Anterior cingulate cortex (tissue), 58 donors: Measurements from ENCODE around the gene PDGFD.

Experiments
- DNase-seq, 58 donors: peaks; one replicate each; lab custom pipeline; 2025; lab: John Stamatoyannopoulos, UW

Gene PDGFD

DNA sequence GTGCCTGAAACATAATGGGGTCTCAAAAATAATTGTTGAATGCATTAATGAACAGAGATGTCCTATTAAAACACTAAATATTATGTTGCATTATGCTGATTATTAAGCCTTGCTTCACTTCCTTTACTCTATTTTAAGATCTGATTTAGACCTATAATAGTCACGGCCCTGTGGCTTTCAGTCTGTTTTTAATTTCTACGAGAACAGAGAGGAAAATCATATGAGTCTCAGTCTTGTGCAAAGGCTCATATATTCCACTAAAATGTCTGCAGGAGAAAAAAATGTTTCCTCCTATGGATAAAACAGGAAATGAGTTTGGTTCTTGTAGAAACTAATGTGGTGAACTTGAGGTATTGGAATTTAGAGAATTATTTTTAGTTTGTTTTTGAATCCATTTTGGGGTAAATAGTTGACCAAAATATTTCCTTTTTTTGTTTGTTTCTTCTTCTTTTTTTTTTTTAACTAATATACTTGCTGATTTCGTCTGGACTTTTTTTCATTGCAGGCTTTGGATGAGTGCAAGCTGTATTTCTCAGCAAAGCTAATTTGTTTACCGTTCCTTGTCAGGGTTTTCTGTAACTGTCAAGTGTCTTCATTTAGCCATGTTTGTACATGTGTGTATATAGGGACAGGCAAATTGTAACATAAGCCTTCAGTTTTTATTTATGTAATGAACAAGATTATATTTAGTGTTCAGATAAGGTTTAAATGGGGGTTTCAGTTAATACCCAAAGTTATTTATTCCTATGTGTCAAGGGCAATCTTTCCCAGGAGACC is 266.6 kb downstream of the PDGFD start:
- no peak for DNase-seq

DNA sequence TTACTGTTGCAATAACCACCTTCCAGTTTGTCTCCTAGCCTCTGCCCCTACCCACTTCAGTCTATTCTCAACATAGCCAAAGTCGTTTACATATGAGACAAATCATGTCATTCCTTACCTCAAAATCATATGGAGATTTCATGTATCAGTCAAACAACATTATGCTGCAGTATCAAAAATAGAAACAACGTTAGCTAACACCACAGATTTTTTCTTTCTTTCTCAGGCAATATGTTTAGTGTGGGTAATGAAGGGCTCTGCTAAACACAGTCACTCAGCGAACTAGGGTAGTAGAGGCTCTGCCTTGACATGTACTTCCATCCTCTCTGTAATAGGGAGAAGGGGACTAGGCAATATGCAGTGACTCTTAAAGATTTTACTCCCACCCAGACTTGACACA is 268.8 kb downstream of the PDGFD start:
- no peak for DNase-seq

DNA sequence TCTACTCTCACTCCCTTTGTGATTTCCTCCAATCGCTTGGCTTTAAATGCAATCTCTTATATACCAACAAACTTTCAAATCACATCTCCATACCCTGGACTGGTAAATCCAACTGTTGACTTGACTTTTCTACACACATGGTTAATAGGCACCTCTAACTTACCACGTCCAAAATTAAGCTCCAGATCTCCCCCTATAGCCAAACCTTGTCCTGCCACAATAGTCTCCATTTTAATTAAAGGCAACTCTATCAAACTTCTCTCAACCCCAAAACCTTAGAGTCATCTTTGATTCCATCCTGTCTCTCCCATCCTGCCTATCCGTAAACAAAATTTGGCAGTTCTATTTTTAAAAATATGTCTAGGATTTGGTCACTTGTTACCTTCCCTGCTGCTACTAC is 269.3 kb downstream of the PDGFD start:
- DNase-seq = no peak

DNA sequence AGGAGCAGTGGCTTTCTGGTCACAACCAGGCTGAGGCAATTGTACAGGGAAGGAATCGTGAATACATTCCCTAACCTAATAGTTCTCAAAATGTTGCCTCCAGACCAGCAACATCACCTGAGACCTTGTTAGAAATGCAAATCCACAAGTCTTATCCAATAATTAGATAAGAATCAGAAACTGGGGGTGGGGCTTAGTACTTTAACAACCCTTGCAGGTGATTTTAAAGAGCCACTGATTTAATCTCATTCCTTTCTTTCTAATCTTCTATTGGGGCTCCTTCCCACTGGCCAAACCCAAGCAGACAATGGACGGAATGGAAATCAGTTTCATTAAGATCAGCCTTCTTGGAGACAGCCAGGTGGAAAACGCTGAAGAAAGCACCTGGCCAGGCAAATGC is 269.9 kb downstream of the PDGFD start:
- no peak for DNase-seq

DNA sequence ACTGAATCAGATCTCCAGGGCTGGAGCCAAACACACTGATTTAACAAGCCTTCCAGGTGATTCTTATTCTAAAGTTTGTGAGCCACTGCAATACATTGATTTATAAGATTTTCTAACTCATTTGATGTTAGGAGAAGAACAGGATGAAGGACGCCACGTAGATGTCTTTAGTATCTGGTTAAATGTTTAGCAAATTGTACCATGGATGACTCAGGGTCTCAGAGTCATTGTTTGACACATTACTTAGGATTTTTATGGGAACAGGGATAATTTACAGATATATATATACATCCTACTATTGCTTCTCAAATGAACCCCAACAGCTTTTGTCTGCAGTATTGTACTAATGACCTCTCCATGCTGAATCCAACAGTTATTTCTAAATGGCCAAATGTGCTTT is 270.6 kb downstream of the PDGFD start:
- DNase-seq = no peak

DNA sequence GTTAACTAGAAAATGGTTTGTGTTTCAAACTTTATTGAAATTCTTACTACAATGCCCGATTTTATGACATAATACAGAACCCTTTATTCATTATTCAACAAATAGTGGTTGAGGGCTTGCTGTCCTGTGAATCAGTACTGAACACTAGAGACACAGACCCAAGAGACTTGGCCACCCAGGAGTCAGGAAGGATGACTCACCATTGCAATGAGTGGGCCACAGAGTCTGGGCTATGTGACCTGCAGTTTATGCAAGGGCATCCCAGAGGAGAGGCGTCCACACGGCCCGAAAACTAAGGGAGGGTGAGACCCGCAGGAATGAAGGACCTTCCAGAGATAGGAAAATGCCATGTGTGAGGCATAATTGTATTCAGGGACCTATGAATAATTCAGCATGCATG is 271.3 kb downstream of the PDGFD start:
- peak in 3 of 58 donors; percentile 13 to 47 (median 25) for DNase-seq

DNA sequence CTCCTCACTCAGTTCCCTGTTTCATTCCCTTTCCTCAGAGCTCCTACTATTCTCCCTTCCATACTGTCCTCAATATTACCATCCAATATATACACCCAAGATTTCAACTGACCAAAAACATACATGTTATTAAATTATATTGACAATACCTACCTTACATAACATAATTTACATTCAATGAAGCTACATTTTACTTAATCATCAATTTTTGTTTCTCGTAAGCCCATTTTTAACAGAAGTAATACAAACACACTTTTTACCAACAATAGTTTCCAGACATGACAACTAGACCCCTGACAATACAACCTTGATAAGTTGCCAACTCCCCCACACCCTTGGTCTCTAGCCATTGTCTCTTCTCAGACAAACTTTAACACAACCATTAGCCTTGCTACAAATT is 273.3 kb downstream of the PDGFD start:
- no peak for DNase-seq

DNA sequence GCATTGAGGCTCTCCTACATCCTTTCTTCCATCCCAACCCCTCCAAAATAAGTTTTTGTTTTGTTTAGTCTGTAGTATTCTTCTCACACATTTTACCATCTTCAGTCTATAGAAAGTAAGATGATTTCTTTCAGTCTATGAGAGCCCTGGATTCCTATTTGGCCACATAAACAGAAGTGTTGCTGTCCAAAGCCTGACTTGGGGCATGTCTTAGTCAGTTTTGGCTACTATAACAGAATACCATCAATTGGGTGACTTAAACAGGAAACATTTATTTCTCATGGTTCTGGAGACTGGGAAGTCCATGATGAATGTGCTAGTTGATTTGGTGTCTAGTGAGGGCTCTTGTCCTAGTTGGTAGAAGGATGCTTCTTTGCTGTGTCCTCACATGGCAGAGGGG is 274.3 kb downstream of the PDGFD start:
- DNase-seq = no peak

DNA sequence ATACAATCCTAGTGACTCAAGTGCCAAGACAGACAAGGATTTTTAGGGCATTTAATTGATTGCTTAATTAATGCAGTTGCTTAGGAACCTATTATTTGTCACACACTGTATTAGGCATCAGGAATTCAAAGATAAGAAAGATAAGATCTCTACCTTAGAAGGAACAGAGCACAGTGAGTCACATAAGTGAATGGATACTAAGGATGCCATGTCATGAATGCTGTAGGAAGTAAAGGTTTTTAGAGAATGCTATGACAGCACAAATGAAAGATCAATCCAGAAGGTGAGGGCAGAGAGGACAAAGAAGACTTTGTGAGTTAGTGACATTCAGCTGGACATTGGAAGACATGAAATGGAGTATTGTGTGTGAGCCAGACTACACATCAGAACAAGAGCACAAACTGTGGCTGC is 275.4 kb downstream of the PDGFD start:
- DNase-seq = peak in 10 of 58 donors; percentile 0 to 72 (median 12)

DNA sequence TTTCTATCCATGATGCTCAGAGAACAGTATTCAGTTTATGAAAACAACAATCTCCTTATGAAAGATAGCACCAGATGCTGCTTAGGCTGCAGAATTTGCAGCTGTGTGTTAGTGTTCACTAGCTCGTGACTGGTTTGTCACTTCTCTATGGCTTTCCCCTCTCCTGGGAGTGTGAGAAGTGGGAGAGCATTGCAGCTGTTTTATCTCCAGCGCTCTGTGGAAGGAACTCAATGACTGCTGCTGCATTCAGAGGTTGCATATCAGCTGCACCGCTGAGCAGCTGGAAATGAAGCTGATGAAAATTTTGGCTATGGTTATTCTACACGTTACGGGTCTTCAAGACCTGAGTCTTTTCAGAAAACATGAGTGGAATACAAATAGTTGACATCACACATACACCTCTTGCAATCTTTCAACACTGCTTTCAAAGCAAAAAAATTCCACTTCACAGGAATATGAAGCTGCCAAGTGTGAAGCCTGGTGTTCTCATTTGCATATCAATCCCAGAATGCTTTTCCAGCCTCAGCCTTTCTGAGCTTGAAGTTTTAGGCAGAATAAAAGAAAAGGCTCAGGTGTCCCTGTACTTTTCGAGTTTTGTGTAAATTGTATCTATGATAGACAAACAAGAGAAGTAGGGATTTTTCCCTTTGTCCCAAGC is 276.8 kb downstream of the PDGFD start:
- DNase-seq = peak in 36 of 58 donors; percentile 2 to 75 (median 18)

DNA sequence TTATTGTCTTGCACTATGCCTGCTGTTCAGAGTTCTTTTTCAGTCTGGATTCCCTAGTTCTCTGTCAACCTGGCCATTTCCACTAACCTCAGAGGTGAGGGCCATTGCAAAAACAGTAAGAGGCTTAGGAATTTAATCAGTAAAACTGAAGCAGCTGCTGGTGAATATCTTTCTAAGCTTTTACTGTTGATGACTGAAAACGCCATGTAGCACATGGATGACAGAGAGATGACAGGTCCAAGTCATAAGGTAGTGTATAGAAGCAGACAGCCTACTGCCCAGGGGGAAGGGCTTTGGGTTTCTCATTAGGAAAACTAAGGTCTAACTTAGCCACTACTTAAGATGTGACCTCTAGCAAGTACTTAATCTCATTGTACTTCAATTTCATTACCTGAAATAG is 280.1 kb downstream of the PDGFD start:
- no peak for DNase-seq

DNA sequence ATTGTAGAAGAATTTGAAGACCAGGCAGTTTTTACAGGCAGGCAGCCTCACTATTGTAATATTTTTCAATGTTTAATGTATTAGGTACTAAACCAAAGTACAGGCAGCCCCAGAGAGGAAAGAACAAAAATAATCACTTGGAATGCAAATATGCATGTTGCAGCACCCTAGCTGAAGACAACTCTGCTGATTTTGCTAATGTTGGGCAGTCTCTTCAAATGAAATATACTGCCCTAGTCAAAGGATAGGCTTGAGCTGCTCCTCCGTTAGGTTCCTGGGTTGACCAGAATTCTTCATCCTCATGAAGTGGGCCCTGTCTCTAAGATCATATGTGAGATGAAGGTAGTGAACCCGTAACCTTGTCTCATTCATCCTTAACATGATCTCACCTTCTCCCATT is 280.7 kb downstream of the PDGFD start:
- DNase-seq = no peak

DNA sequence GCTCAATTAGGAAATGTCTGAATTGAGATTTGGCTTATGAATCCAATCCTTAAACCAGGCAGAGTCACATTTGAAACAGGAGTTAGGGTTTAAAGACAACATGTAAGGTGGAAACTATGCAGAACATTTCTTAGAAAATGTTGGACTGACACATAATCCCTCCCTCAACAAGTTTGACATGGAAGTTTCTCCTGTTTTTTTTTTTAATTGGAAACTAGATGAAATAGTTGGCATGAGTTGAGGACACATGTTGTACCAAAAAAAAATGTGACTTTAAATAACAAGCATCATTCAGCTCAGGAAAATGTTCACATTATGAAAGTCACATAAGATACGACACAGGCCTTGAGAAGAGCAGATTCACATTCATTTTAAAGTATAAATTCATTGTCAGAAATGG is 282.4 kb downstream of the PDGFD start:
- no peak for DNase-seq

DNA sequence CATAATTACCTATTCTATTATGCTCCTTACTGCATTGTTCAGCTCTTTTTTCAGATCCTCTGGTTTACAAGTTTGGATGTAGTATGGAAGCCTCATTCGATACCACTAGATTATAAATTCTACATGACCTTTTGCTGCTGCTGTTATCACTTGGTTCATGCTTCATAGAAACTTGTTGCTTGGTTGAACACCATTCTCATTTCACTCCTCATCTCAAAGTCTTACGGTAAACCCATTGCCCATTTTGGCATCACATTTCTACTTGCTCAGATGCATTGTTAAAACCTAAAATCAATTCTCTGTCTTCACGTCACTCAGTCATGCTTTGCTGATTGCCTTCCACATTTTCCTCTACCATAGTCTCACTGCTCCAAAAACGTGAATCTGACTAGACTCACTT is 283.0 kb downstream of the PDGFD start:
- DNase-seq = no peak

DNA sequence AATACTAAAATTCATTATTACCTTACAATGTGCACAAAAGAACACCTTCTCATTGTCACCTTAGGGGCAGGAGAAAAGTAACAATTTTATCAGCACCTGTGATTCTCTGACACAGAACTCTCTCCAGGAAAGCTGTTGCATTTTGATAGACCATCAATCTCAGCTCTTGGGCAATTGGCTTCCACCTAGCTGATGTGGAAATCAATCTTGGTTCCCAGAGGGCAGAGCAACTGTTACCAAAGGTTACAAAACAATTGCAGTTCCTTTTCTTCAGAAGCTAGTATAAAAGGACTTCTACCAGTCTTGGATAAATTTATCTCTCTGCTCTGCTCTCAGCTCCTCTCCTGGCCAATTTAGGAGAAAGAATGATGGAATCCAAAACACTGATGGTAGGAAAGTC is 285.3 kb downstream of the PDGFD start:
- DNase-seq = no peak

DNA sequence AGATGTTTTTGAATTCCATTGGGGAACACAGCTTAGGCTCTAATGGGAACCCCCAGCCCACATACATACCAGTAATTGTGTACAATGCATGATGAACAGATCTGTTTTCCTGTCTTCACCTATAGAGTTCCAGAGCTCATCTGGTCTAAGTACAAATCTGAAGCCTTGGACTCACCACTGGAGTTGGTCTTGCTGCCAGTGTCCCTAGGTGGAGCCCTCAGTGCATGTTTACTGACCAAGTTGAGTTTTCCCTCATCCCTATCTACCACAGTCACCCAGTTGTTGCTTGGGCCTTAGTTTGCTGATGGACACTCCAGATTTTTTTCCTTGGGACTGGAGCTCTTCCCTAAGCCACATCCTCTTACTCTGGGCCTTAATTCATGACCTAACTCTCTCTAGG is 286.7 kb downstream of the PDGFD start:
- peak in 5 of 58 donors; percentile 1 to 8 (median 2) for DNase-seq

DNA sequence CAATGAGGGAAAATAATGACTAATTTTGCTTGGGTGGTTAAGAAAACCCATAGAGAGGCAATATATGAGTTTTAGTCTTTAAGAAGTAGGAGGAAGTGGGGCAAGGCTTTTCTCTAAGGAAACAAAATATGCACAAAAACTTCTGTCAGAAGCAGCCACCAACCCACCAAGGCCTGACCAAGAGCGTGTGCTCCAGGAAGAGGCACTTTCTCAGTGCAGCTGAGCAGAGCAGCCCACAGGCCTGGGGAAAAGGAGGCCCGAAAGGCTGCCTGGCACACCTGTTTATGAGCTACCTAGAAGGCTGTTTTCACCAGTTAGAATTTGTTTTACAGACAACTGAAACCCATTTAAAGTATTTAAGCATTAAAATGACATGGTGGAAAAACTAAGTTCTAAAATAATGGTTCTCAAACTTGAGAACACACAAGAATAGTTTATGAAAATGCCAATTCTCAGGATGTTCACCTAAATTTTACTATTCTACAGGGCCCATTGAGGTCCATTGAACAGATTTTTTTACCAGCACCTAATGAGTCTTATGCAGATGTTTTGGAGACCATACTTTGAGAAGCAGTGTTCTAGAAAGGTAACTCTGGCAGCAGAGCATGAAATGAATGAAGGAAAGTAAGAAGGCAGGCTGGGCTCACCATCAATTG is 288.0 kb downstream of the PDGFD start:
- no peak for DNase-seq

DNA sequence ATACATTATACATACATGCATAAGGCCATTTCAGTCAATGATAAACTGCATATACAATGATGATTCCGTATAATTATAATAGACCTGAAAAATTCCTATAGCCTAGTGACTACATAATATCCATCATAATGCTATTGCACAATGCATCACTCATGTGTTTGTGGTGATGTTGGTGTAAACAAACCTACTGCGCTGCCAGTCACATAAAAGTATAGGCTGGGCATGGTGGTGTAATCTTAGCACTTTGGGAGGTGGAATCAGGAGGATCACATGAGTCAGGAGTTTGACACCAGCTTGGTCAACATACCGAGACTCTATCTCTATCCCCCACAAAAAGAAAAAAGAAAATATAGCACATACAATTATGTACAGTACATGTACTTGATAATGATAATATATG is 291.2 kb downstream of the PDGFD start:
- DNase-seq = no peak

DNA sequence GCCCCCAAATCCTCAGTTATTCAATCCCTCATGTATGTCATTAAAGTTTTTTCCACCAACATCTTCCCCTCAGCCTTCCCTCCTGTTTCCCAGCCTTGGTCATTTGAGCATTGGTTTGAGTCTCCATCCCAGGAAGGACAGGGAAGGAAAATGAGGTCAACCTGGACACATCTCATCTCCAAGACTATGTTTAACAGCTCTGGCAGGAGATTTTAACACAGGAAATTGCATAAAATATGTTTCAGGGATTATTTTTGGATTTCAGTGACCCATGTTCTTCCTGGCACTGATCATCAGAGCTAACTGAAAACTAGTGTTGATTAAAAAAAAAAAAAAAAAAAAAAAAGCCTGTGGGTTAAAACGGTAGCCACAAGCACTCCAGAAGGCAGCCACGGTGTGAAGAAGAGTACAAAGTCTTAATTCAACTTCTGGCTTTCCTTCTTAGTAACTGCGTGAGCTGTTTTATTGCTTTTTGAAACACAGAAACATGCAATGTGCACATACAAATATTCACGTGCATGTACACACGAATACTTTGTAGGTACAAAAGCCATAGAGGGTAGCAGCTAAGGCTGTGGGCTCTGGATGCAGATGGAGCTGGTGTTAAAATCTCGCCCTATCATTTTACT is 291.9 kb downstream of the PDGFD start:
- no peak for DNase-seq

DNA sequence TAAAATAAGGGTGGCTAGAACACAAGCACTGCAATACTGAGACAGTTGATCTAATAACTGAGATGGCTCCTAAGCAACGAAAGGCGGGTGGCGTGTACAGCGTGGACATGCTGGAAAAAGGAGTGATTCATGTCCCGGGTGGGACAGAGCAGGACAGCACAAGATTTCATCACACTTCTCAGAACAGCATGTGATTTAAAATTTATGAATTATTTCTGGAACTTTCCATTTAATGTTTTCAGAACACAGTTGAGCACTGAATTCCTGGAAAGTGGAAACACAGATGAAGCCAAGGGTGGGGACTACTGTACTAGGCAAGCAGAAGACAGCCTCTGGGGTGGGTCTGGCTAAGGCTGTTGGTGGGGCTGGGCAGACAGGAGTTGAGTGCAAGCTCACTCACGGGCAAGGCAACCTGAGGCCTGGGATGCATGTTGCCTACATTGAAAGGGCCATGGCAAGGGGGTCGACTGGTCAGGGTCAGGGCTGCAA is 293.1 kb downstream of the PDGFD start:
- DNase-seq = no peak

DNA sequence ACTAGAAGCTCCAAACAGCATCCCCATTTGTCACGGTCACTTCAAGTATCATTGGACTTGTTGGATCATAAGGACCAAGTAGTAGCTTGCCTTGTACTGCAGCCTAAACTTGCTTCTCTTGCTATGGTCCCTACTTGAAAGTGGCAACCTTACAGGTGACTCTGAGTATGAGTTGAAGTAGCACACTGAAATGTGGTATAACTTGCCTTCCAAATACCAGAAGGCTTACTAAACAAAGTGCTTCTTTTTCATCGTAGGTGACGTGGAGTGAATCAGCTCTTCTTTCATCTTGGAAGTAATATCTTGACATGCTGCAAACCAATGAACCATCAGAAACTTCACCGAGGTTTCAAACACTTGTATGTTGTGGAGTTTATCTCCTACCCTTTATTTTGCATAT is 296.5 kb downstream of the PDGFD start:
- DNase-seq = no peak
